K562 (cell line): ENCODE data around the gene PACS1. TPM values are rescaled to one million over a fixed set of nuclear protein-coding genes. Genes with fewer than 3 reads are reported as not detected.

Experiments
- ARHGAP35 ChIP-seq: fragments of 450-650 bp; IDR thresholded peaks from 2 replicates; pipeline ENCODE4 v1.6.1; 2018; ENCODE audit not compliant: partially characterized antibody
- CBFA2T3 ChIP-seq: fragments of 450-650 bp; IDR thresholded peaks from 2 replicates; pipeline ENCODE4 v1.6.1; 2017
- CHD1 ChIP-seq: fragments of 200-600 bp; sonication (generic); IDR thresholded peaks from one replicate; pipeline ENCODE4 v1.6.1; 2012; ENCODE audit warnings: mild to moderate bottlenecking, moderate library complexity, low read length, inconsistent platforms
- EP400 ChIP-seq: fragments of 450-650 bp; IDR thresholded peaks from 2 replicates; pipeline ENCODE4 v1.6.1; 2017; ENCODE audit warnings: antibody characterized with exemption, mild to moderate bottlenecking, moderate library complexity
- FOXA1 ChIP-seq: fragments of 450-650 bp; IDR thresholded peaks from 2 replicates; pipeline ENCODE4 v1.6.1; 2016; ENCODE audit warnings: mild to moderate bottlenecking, borderline replicate concordance
- FOXJ2 ChIP-seq: fragments of 200-800 bp; sonication (Bioruptor generic); IDR thresholded peaks from 2 replicates; pipeline ENCODE4 v1.6.1; 2016; ENCODE audit warnings: missing genetic modification characterization, missing compliant biosample characterization
- FOXM1 ChIP-seq, 2 experiments: fragments of 450-650 bp in 1 of 2; sonication (generic) in 1 of 2; formaldehyde crosslinking in 1 of 2; IDR thresholded peaks; 2 replicates each; pipeline versions ENCODE4 v1.6.1 to v1.9.0; 2017 to 2022; ENCODE audit warnings: low read depth in 2 of 2, mild to moderate bottlenecking in 2 of 2, missing genetic modification reagents in 1 of 2, moderate library complexity in 1 of 2
- HMG20B ChIP-seq: fragments of 250-450 bp; sonication (Bioruptor Pico); IDR thresholded peaks from 2 replicates; pipeline ENCODE4 v1.5.0; 2021; ENCODE audit warnings: mild to moderate bottlenecking
- IRF2 ChIP-seq: sonication (generic); formaldehyde crosslinking; IDR thresholded peaks from 2 replicates; pipeline ENCODE4 v1.8.1; 2022; ENCODE audit warnings: mild to moderate bottlenecking, missing genetic modification reagents
- KDM1A ChIP-seq, 2 experiments: fragments of 450-650 bp; IDR thresholded peaks; 2 replicates each; pipeline ENCODE4 v1.6.1; 2016; ENCODE audit warnings: mild to moderate bottlenecking in 2 of 2
- KLF13 ChIP-seq: fragments of 450-650 bp; IDR thresholded peaks from 2 replicates; pipeline ENCODE4 v1.6.1; 2016; ENCODE audit warnings: missing genetic modification characterization, low read depth, mild to moderate bottlenecking, missing compliant biosample characterization, moderate library complexity, borderline replicate concordance
- MEIS2 ChIP-seq: fragments of 450-650 bp; IDR thresholded peaks from 2 replicates; pipeline ENCODE4 v1.6.1; 2014; ENCODE audit warnings: mild to moderate bottlenecking; ENCODE audit not compliant: partially characterized antibody
- MTA3 ChIP-seq: fragments of 450-650 bp; formaldehyde crosslinking; IDR thresholded peaks from 2 replicates; pipeline ENCODE4 v1.6.1; 2017; ENCODE audit warnings: mild to moderate bottlenecking, borderline replicate concordance
- RB1 ChIP-seq: fragments of 450-650 bp; IDR thresholded peaks from 2 replicates; pipeline ENCODE4 v1.6.1; 2017; ENCODE audit warnings: low read depth, mild to moderate bottlenecking
- SMARCC2 ChIP-seq: fragments of 450-650 bp; IDR thresholded peaks from 2 replicates; pipeline ENCODE4 v1.6.1; 2017; ENCODE audit warnings: antibody characterized with exemption, moderate library complexity, mild to moderate bottlenecking, low read depth
- SREBF1 ChIP-seq: fragments of 150-350 bp; IDR thresholded peaks from 2 replicates; pipeline ENCODE4 v1.6.1; 2014; ENCODE audit warnings: antibody characterized with exemption, low read depth, low read length, borderline replicate concordance
- TBP ChIP-seq: optimal IDR thresholded peaks from 2 replicates; pipeline ENCODE3; 2011; ENCODE audit warnings: low read depth, low read length, improper control_type of control experiment
- TCFL5 ChIP-seq: fragments of 250-450 bp; sonication (Bioruptor Pico); conservative IDR thresholded peaks from 2 replicates; pipeline ENCODE4 v1.6.1; 2021; ENCODE audit warnings: mild to moderate bottlenecking, moderate library complexity, matching md5 sums
- YY1 ChIP-seq, 3 experiments: IDR thresholded peaks; 2 replicates each; pipeline ENCODE4 v1.6.1; 2011; ENCODE audit warnings: low read length in 2 of 3, mild to moderate bottlenecking in 2 of 3, moderate library complexity in 2 of 3, borderline replicate concordance in 1 of 3, control low read depth in 1 of 3, low read depth in 1 of 3; ENCODE audit not compliant: insufficient read depth in 3 of 3, insufficient replicate concordance in 2 of 3, control insufficient read depth in 1 of 3, insufficient read length in 1 of 3; ENCODE audit errors: extremely low read depth in 1 of 3
- ZFX ChIP-seq: sonication (generic); formaldehyde crosslinking; IDR thresholded peaks from 2 replicates; pipeline ENCODE4 v1.8.0; 2022; ENCODE audit warnings: mild to moderate bottlenecking, missing genetic modification reagents, moderate library complexity
- ZNF408 ChIP-seq: fragments of 250-450 bp; sonication (Bioruptor Pico); IDR thresholded peaks from 2 replicates; pipeline ENCODE4 v1.4.0; 2020; ENCODE audit warnings: low read depth, mild to moderate bottlenecking, moderate library complexity
- ZNF431 ChIP-seq: sonication (generic); formaldehyde crosslinking; IDR thresholded peaks from 2 replicates; pipeline ENCODE4 v1.8.0; 2022; ENCODE audit warnings: mild to moderate bottlenecking, missing genetic modification reagents
- ZNF668 ChIP-seq: fragments of 250-450 bp; sonication (Bioruptor Pico); IDR thresholded peaks from 2 replicates; pipeline ENCODE4 v1.8.0; 2022; ENCODE audit warnings: mild to moderate bottlenecking, inconsistent platforms
- polyA plus RNA-seq, 8 experiments: library from polyadenylated mRNA; depleted of rRNA in 4 of 8; stranded (reverse) in 5 of 8; unstranded in 3 of 8; fragments of >200 nt; fragmentation: Nextera tagmentation in 2 of 8; fragmentation: Illumina TruSeq in 1 of 8; extraction: Ambion mirVana in 2 of 8; extraction: Trizol in 1 of 8; gene quantifications; 2 replicates each; pipeline versions ENCODE4 v1.2.1 to v1.2.3, GENCODE V29; 2011 to 2014; ENCODE audit warnings: inconsistent platforms in 1 of 8, missing spikeins in 1 of 8
- total RNA-seq, 7 experiments: library from RNA; depleted of rRNA in 6 of 7; stranded (reverse); fragments of >200 nt in 6 of 7; fragmentation: Illumina TruSeq in 2 of 7; extraction: Trizol in 2 of 7; gene quantifications; 2 replicates each; pipeline versions ENCODE4 v1.2.1 to v1.2.3, GENCODE V29; 2011 to 2021; ENCODE audit warnings: low replicate concordance in 1 of 7
- TF ChIP-seq, protein P1 (sequence below): sonication (generic); IDR thresholded peaks from 2 replicates; pipeline ENCODE4 v1.6.1; 2016
- TF ChIP-seq, protein P2 (sequence below), 2 experiments: fragments of 450-650 bp; conservative IDR thresholded peaks; 2 replicates each; pipeline ENCODE4 v1.6.1; 2017; ENCODE audit warnings: mild to moderate bottlenecking in 2 of 2, moderate library complexity in 2 of 2

The PACS1 gene
- total and polyA plus RNA-seq, 9 of the 15 experiments (the other 6 are each of a cell fraction or from before 2014, with no cell fraction given): 0.34 to 28.1 (median 8.5) TPM

DNA sequence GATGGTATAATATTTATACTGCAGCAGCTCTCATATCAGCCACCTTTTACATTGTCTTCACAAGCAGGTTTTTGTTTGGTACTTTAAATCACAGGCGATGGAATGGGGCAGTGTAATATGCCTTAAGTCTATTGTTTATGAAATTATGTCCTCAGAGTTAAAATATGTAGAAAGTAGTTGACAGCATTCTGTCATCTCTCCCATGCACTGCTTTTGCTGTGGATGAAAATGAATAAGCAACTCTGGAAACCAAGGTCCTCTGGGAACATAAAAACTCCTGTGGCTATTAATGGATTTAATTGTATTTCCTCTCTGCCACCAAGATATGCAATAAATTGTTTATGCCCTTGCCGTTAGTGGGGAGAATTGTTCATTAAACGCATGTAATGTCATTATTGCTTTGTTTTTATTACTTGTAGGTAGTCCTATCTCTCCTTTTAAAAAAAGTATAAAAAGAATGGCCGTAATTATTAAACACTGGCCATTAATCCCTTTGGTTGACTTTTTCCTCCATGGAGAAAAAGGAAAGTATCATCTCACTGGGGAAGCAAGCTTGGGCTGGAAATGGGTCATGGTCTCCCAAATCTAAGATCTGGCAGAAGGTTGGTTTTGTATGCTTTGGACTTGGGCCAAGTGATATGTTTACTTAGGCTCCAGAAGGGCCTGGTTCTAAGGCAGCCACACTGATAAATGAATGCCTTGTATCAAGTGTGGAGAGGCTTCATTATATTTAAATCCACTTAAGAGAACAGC is 13.1 kb downstream of the PACS1 start (continued):
- TF ChIP-seq RB1 (0 out of 2 replicates have a peak, but pooled peaks have one; percentile 12), ARHGAP35 (no peak), SMARCC2 (0 out of 2 replicates have a peak, but pooled peaks have one; percentile 52), MTA3 (0 out of 2 replicates have a peak, but pooled peaks have one; percentile 22), YY1 (IDR thresholded peaks at IDR 0.05; ENCODE audit: borderline replicate concordance in 1 of 3, control insufficient read depth in 1 of 3, extremely low read depth in 1 of 3, insufficient read depth in 3 of 3, insufficient read length in 1 of 3, insufficient replicate concordance in 2 of 3, low read depth in 1 of 3, low read length in 2 of 3) (peak in 1 of 3 experiments; percentile 23), ZFX (CRISPR knock-in tag) (0 out of 2 replicates have a peak, but pooled peaks have one; percentile 27), EP400 (no peak), TBP (no peak), FOXA1 (peak; percentile 54), CBFA2T3 (peak; percentile 68), FOXJ2 (no peak), TCFL5 (CRISPR knock-in tag) (no peak), KLF13 (tag) (no peak), ZNF408 (CRISPR knock-in tag) (no peak), SREBF1 (no peak), HMG20B (CRISPR knock-in tag) (no peak), CHD1 (no peak), ZNF668 (CRISPR knock-in tag) (no peak), FOXM1 (IDR thresholded peaks at IDR 0.05; ENCODE audit: low read depth) (0 out of 2 replicates have a peak, but pooled peaks have one; percentile 21), FOXM1 (CRISPR knock-in tag; IDR thresholded peaks at IDR 0.05; ENCODE audit: low read depth) (no peak), MEIS2 (peak; percentile 51), ZNF431 (CRISPR knock-in tag) (no peak), KDM1A (IDR thresholded peaks at IDR 0.05) (peak in 1 of 2 experiments; percentile 39; a peak in 1 of 4 replicates), IRF2 (CRISPR knock-in tag) (no peak)
- TF ChIP-seq, protein P1, sequence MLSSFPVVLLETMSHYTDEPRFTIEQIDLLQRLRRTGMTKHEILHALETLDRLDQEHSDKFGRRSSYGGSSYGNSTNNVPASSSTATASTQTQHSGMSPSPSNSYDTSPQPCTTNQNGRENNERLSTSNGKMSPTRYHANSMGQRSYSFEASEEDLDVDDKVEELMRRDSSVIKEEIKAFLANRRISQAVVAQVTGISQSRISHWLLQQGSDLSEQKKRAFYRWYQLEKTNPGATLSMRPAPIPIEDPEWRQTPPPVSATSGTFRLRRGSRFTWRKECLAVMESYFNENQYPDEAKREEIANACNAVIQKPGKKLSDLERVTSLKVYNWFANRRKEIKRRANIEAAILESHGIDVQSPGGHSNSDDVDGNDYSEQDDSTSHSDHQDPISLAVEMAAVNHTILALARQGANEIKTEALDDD: peak; percentile 15; the same call in 1 of the 2 replicates
- TF ChIP-seq, protein P2, sequence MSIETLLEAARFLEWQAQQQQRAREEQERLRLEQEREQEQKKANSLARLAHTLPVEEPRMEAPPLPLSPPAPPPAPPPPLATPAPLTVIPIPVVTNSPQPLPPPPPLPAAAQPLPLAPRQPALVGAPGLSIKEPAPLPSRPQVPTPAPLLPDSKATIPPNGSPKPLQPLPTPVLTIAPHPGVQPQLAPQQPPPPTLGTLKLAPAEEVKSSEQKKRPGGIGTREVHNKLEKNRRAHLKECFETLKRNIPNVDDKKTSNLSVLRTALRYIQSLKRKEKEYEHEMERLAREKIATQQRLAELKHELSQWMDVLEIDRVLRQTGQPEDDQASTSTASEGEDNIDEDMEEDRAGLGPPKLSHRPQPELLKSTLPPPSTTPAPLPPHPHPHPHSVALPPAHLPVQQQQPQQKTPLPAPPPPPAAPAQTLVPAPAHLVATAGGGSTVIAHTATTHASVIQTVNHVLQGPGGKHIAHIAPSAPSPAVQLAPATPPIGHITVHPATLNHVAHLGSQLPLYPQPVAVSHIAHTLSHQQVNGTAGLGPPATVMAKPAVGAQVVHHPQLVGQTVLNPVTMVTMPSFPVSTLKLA (conservative IDR thresholded peaks at IDR 0.05): peak in 1 of 2 experiments; percentile 18; a peak in 2 of 4 replicates
